WTC11 (cell line): ENCODE results near the gene RAI1. TPM values are rescaled to one million over a fixed set of nuclear protein-coding genes. Genes with fewer than 3 reads are reported as not detected.

ENCODE experiments used
- ATAC-seq: fragments of 200-7000 bp; cut with Tn5 transposase; 2 replicates; pipeline ENCODE4 v1.10.0; 2021; ENCODE audit warnings: mild to moderate bottlenecking, moderate library complexity
- CTCF ChIA-PET: fragments of 300-600 bp; sonication (Branson Sonifier 250); formaldehyde crosslinking; loops from one replicate; lab custom pipeline; 2021; ENCODE audit warnings: antibody characterized with exemption; lab: Charles Lee
- POLR2A ChIA-PET: fragments of 350-600 bp; sonication (Branson Sonifier 250); formaldehyde crosslinking; loops from one replicate; lab custom pipeline; 2021; ENCODE audit warnings: antibody characterized with exemption; lab: Charles Lee
- DNase-seq: peaks from one replicate; pipeline ENCODE4 v3.0.0; 2021; ENCODE audit warnings: low spot score
- H3K27ac Mint-ChIP-seq: 2 replicates; pipeline ENCODE4 v1.8.0; 2021; ENCODE audit warnings: mixed read lengths
- H3K27me3 Mint-ChIP-seq: 2 replicates; pipeline ENCODE4 v1.8.0; 2021; ENCODE audit warnings: low read depth, mild to moderate bottlenecking, moderate library complexity, mixed read lengths
- H3K36me3 Mint-ChIP-seq: 2 replicates; pipeline ENCODE4 v1.8.0; 2021; ENCODE audit warnings: mixed read lengths
- H3K4me1 Mint-ChIP-seq: 2 replicates; pipeline ENCODE4 v1.8.0; 2022; ENCODE audit warnings: mixed read lengths
- H3K4me3 Mint-ChIP-seq: 2 replicates; pipeline ENCODE4 v1.8.0; 2021; ENCODE audit warnings: mild to moderate bottlenecking, moderate library complexity, mixed read lengths
- H3K9me3 Mint-ChIP-seq: 2 replicates; pipeline ENCODE4 v1.8.0; 2021; ENCODE audit warnings: mixed read lengths
- CBFB ChIP-seq: sonication (generic); formaldehyde crosslinking; IDR thresholded peaks from 2 replicates; pipeline ENCODE4 v1.8.1; 2022; ENCODE audit warnings: mild to moderate bottlenecking, low read depth, missing genetic modification reagents
- CREB1 ChIP-seq: sonication (generic); formaldehyde crosslinking; IDR thresholded peaks from 2 replicates; pipeline ENCODE4 v1.8.0; 2023; ENCODE audit warnings: mild to moderate bottlenecking, missing genetic modification reagents
- CTCF ChIP-seq: fragments of 200-600 bp; IDR thresholded peaks from 2 replicates; pipeline ENCODE4 v1.8.0; 2022; ENCODE audit warnings: antibody characterized with exemption
- E2F1 ChIP-seq: sonication (generic); formaldehyde crosslinking; IDR thresholded peaks from 2 replicates; pipeline ENCODE4 v1.8.0; 2022; ENCODE audit warnings: mild to moderate bottlenecking, missing genetic modification reagents
- MYBL2 ChIP-seq: sonication (generic); formaldehyde crosslinking; IDR thresholded peaks from 2 replicates; pipeline ENCODE4 v1.8.1; 2023; ENCODE audit warnings: mild to moderate bottlenecking, moderate library complexity, missing genetic modification reagents
- RELA ChIP-seq: sonication (generic); formaldehyde crosslinking; IDR thresholded peaks from 2 replicates; pipeline ENCODE4 v1.8.1; 2022; ENCODE audit warnings: missing genetic modification reagents, mild to moderate bottlenecking, borderline replicate concordance
- RORB ChIP-seq: fragments of 250-450 bp; sonication (Bioruptor Pico); IDR thresholded peaks from 2 replicates; pipeline ENCODE4 v1.9.0; 2021; ENCODE audit warnings: mild to moderate bottlenecking
- TCF7 ChIP-seq: sonication (generic); formaldehyde crosslinking; IDR thresholded peaks from 2 replicates; pipeline ENCODE4 v1.8.0; 2022; ENCODE audit warnings: mild to moderate bottlenecking, low read depth, missing genetic modification reagents, moderate library complexity
- ZNF423 ChIP-seq: fragments of 250-450 bp; sonication (Bioruptor Pico); IDR thresholded peaks from 2 replicates; pipeline ENCODE4 v2.1.2; 2022; ENCODE audit warnings: mild to moderate bottlenecking, moderate library complexity
- total RNA-seq: library from RNA; stranded (reverse); gene quantifications from 3 replicates; pipeline ENCODE4 v1.2.3, GENCODE V29; 2021
- TF ChIP-seq, protein P1 (sequence below): sonication (generic); formaldehyde crosslinking; IDR thresholded peaks from 2 replicates; pipeline ENCODE4 v1.8.0; 2023; ENCODE audit warnings: missing genetic modification reagents, mild to moderate bottlenecking, borderline replicate concordance
- TF ChIP-seq, protein P2 (sequence below): sonication (generic); formaldehyde crosslinking; IDR thresholded peaks from 2 replicates; pipeline ENCODE4 v1.8.0; 2022; ENCODE audit warnings: mild to moderate bottlenecking, missing genetic modification reagents
- TF ChIP-seq, protein P3 (sequence below): sonication (generic); formaldehyde crosslinking; IDR thresholded peaks from 2 replicates; pipeline ENCODE4 v1.8.0; 2022; ENCODE audit warnings: mild to moderate bottlenecking, missing genetic modification reagents
- TF ChIP-seq, protein P4 (sequence below): sonication (generic); formaldehyde crosslinking; IDR thresholded peaks from 2 replicates; pipeline ENCODE4 v1.8.1; 2023; ENCODE audit warnings: mild to moderate bottlenecking, missing genetic modification reagents, moderate library complexity
- TF ChIP-seq, protein P5 (sequence below): sonication (generic); formaldehyde crosslinking; IDR thresholded peaks from 2 replicates; pipeline ENCODE4 v1.8.1; 2022; ENCODE audit warnings: mild to moderate bottlenecking, missing genetic modification reagents, moderate library complexity, borderline replicate concordance
- TF ChIP-seq, protein P6 (sequence below): sonication (generic); formaldehyde crosslinking; IDR thresholded peaks from 2 replicates; pipeline ENCODE4 v1.8.0; 2023; ENCODE audit warnings: mild to moderate bottlenecking, missing genetic modification reagents
- TF ChIP-seq, protein P7 (sequence below): fragments of 250-450 bp; sonication (Bioruptor Pico); IDR thresholded peaks from 2 replicates; pipeline ENCODE4 v1.8.0; 2021; ENCODE audit warnings: mild to moderate bottlenecking
- TF ChIP-seq, protein P8 (sequence below): fragments of 250-450 bp; sonication (Bioruptor Pico); IDR thresholded peaks from 2 replicates; pipeline ENCODE4 v1.9.0; 2021; ENCODE audit warnings: mild to moderate bottlenecking

RAI1 gene
- total RNA-seq, 1 experiment from 2014 or later = 12.7 TPM

- Mint-ChIP-seq H3K36me3 (no peaks in the 10 kb centered on the region), H3K27me3 (peaks cover 6% of the 10 kb centered on the region; the same call in 1 of the 2 replicates), H3K27ac (no peak overlapping the region), H3K4me1 (peaks cover 13% of the 10 kb centered on the region), H3K9me3 (no peaks in the 10 kb centered on the region), H3K4me3 (no peak overlapping the region)
- POLR2A ChIA-PET = no interaction called here
- CTCF ChIA-PET = interaction anchor here (0.7 to 1.9 kb wide), 5 partner anchors 17 to 168 kb away, joined by 3 to 6 read pairs (median 3); no protein-coding TSS in a partner anchor
- no peak for ATAC-seq
- no peak for DNase-seq
- TF ChIP-seq, protein P1, sequence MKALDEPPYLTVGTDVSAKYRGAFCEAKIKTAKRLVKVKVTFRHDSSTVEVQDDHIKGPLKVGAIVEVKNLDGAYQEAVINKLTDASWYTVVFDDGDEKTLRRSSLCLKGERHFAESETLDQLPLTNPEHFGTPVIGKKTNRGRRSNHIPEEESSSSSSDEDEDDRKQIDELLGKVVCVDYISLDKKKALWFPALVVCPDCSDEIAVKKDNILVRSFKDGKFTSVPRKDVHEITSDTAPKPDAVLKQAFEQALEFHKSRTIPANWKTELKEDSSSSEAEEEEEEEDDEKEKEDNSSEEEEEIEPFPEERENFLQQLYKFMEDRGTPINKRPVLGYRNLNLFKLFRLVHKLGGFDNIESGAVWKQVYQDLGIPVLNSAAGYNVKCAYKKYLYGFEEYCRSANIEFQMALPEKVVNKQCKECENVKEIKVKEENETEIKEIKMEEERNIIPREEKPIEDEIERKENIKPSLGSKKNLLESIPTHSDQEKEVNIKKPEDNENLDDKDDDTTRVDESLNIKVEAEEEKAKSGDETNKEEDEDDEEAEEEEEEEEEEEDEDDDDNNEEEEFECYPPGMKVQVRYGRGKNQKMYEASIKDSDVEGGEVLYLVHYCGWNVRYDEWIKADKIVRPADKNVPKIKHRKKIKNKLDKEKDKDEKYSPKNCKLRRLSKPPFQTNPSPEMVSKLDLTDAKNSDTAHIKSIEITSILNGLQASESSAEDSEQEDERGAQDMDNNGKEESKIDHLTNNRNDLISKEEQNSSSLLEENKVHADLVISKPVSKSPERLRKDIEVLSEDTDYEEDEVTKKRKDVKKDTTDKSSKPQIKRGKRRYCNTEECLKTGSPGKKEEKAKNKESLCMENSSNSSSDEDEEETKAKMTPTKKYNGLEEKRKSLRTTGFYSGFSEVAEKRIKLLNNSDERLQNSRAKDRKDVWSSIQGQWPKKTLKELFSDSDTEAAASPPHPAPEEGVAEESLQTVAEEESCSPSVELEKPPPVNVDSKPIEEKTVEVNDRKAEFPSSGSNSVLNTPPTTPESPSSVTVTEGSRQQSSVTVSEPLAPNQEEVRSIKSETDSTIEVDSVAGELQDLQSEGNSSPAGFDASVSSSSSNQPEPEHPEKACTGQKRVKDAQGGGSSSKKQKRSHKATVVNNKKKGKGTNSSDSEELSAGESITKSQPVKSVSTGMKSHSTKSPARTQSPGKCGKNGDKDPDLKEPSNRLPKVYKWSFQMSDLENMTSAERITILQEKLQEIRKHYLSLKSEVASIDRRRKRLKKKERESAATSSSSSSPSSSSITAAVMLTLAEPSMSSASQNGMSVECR (CRISPR knock-in tag) = no peak
- TF ChIP-seq, protein P2, sequence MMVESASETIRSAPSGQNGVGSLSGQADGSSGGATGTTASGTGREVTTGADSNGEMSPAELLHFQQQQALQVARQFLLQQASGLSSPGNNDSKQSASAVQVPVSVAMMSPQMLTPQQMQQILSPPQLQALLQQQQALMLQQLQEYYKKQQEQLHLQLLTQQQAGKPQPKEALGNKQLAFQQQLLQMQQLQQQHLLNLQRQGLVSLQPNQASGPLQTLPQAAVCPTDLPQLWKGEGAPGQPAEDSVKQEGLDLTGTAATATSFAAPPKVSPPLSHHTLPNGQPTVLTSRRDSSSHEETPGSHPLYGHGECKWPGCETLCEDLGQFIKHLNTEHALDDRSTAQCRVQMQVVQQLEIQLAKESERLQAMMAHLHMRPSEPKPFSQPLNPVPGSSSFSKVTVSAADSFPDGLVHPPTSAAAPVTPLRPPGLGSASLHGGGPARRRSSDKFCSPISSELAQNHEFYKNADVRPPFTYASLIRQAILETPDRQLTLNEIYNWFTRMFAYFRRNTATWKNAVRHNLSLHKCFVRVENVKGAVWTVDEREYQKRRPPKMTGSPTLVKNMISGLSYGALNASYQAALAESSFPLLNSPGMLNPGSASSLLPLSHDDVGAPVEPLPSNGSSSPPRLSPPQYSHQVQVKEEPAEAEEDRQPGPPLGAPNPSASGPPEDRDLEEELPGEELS (CRISPR knock-in tag) = no peak
- TF ChIP-seq, protein P3, sequence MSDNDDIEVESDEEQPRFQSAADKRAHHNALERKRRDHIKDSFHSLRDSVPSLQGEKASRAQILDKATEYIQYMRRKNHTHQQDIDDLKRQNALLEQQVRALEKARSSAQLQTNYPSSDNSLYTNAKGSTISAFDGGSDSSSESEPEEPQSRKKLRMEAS (CRISPR knock-in tag) = no peak
- TF ChIP-seq, protein P4, sequence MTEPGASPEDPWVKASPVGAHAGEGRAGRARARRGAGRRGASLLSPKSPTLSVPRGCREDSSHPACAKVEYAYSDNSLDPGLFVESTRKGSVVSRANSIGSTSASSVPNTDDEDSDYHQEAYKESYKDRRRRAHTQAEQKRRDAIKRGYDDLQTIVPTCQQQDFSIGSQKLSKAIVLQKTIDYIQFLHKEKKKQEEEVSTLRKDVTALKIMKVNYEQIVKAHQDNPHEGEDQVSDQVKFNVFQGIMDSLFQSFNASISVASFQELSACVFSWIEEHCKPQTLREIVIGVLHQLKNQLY (CRISPR knock-in tag) = no peak
- no peak for TF ChIP-seq ZNF423 (CRISPR knock-in tag)
- no peak for TF ChIP-seq MYBL2 (CRISPR knock-in tag)
- no peak for TF ChIP-seq RELA (CRISPR knock-in tag)
- TF ChIP-seq TCF7 (CRISPR knock-in tag) = no peak
- TF ChIP-seq, protein P5, sequence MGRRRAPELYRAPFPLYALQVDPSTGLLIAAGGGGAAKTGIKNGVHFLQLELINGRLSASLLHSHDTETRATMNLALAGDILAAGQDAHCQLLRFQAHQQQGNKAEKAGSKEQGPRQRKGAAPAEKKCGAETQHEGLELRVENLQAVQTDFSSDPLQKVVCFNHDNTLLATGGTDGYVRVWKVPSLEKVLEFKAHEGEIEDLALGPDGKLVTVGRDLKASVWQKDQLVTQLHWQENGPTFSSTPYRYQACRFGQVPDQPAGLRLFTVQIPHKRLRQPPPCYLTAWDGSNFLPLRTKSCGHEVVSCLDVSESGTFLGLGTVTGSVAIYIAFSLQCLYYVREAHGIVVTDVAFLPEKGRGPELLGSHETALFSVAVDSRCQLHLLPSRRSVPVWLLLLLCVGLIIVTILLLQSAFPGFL = no peak
- TF ChIP-seq, protein P6, sequence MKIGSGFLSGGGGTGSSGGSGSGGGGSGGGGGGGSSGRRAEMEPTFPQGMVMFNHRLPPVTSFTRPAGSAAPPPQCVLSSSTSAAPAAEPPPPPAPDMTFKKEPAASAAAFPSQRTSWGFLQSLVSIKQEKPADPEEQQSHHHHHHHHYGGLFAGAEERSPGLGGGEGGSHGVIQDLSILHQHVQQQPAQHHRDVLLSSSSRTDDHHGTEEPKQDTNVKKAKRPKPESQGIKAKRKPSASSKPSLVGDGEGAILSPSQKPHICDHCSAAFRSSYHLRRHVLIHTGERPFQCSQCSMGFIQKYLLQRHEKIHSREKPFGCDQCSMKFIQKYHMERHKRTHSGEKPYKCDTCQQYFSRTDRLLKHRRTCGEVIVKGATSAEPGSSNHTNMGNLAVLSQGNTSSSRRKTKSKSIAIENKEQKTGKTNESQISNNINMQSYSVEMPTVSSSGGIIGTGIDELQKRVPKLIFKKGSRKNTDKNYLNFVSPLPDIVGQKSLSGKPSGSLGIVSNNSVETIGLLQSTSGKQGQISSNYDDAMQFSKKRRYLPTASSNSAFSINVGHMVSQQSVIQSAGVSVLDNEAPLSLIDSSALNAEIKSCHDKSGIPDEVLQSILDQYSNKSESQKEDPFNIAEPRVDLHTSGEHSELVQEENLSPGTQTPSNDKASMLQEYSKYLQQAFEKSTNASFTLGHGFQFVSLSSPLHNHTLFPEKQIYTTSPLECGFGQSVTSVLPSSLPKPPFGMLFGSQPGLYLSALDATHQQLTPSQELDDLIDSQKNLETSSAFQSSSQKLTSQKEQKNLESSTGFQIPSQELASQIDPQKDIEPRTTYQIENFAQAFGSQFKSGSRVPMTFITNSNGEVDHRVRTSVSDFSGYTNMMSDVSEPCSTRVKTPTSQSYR (CRISPR knock-in tag) = no peak
- no peak for TF ChIP-seq CBFB (CRISPR knock-in tag)
- TF ChIP-seq E2F1 (CRISPR knock-in tag) = no peak
- TF ChIP-seq, protein P7, sequence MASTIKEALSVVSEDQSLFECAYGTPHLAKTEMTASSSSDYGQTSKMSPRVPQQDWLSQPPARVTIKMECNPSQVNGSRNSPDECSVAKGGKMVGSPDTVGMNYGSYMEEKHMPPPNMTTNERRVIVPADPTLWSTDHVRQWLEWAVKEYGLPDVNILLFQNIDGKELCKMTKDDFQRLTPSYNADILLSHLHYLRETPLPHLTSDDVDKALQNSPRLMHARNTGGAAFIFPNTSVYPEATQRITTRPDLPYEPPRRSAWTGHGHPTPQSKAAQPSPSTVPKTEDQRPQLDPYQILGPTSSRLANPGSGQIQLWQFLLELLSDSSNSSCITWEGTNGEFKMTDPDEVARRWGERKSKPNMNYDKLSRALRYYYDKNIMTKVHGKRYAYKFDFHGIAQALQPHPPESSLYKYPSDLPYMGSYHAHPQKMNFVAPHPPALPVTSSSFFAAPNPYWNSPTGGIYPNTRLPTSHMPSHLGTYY (CRISPR knock-in tag) = no peak
- TF ChIP-seq, protein P8, sequence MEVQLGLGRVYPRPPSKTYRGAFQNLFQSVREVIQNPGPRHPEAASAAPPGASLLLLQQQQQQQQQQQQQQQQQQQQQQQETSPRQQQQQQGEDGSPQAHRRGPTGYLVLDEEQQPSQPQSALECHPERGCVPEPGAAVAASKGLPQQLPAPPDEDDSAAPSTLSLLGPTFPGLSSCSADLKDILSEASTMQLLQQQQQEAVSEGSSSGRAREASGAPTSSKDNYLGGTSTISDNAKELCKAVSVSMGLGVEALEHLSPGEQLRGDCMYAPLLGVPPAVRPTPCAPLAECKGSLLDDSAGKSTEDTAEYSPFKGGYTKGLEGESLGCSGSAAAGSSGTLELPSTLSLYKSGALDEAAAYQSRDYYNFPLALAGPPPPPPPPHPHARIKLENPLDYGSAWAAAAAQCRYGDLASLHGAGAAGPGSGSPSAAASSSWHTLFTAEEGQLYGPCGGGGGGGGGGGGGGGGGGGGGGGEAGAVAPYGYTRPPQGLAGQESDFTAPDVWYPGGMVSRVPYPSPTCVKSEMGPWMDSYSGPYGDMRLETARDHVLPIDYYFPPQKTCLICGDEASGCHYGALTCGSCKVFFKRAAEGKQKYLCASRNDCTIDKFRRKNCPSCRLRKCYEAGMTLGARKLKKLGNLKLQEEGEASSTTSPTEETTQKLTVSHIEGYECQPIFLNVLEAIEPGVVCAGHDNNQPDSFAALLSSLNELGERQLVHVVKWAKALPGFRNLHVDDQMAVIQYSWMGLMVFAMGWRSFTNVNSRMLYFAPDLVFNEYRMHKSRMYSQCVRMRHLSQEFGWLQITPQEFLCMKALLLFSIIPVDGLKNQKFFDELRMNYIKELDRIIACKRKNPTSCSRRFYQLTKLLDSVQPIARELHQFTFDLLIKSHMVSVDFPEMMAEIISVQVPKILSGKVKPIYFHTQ (CRISPR knock-in tag) = no peak
- no peak for TF ChIP-seq CTCF
- TF ChIP-seq CREB1 (CRISPR knock-in tag) = no peak
- no peak for TF ChIP-seq RORB (CRISPR knock-in tag)
Observed at GRCh38 chr17:17665255-17665654, 16.0 kb upstream of the RAI1 start.
